Measurements from ENCODE around the gene KDR.

DNA sequence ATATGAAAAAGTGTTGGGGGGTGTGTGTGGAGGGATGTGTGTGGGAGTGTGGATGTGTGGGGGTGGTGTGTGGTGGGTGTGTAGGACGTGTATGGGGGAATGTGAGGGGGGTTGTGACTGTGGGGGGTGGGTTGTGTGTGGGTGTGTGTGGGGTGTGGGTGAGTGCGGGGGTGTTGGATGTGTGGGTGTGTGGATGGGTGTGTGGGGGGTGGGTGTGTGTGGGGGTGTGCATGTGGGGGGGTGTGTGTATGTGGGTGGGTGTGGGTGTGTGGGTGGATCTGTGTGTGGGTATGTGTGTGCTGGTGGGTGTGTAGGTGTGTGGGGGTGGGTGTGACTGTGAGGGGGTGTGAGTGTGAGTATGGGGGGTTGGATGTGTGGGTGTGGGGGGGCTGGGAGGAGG lies 47.8 kb downstream of the KDR start:
- TF ChIP-seq POLR2A (IDR thresholded peaks at IDR 0.05), result no peak
- TF ChIP-seq, protein P1, sequence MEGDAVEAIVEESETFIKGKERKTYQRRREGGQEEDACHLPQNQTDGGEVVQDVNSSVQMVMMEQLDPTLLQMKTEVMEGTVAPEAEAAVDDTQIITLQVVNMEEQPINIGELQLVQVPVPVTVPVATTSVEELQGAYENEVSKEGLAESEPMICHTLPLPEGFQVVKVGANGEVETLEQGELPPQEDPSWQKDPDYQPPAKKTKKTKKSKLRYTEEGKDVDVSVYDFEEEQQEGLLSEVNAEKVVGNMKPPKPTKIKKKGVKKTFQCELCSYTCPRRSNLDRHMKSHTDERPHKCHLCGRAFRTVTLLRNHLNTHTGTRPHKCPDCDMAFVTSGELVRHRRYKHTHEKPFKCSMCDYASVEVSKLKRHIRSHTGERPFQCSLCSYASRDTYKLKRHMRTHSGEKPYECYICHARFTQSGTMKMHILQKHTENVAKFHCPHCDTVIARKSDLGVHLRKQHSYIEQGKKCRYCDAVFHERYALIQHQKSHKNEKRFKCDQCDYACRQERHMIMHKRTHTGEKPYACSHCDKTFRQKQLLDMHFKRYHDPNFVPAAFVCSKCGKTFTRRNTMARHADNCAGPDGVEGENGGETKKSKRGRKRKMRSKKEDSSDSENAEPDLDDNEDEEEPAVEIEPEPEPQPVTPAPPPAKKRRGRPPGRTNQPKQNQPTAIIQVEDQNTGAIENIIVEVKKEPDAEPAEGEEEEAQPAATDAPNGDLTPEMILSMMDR (IDR thresholded peaks at IDR 0.05), result no peak
- no peak for TF ChIP-seq EP300 (IDR thresholded peaks at IDR 0.05)
